Ascending aorta (tissue), 2 donors: Measurements from ENCODE around the gene RUSF1. TPM values are rescaled to one million over a fixed set of nuclear protein-coding genes. Genes with fewer than 3 reads are reported as not detected.

Experiments used
- DNase-seq, 2 donors: peaks; one replicate each; pipeline ENCODE4 v3.0.0-alpha.2; 2019; ENCODE audit warnings: low spot score in 2 of 2
- H3K27ac ChIP-seq, 2 donors: fragments of 200-600 bp; sonication (generic); one replicate each; pipeline ENCODE4 v1.5.1; 2016 to 2017; ENCODE audit warnings: mild to moderate bottlenecking in 1 of 2
- H3K27me3 ChIP-seq: fragments of 200-600 bp; sonication (generic); one replicate; pipeline ENCODE4 v1.5.1; 2017
- H3K36me3 ChIP-seq, 2 donors: fragments of 200-600 bp; sonication (generic); one replicate each; pipeline ENCODE4 v1.5.1; 2016
- H3K4me1 ChIP-seq, 2 donors: fragments of 200-600 bp; sonication (generic); one replicate each; pipeline ENCODE4 v1.5.1; 2016 to 2017; ENCODE audit warnings: mild to moderate bottlenecking in 1 of 2
- H3K4me3 ChIP-seq, 2 donors: fragments of 200-600 bp; sonication (generic); one replicate each; pipeline ENCODE4 v1.5.1; 2016 to 2017; ENCODE audit warnings: mild to moderate bottlenecking in 1 of 2
- H3K9me3 ChIP-seq, 2 donors: fragments of 200-600 bp; sonication (generic); one replicate each; pipeline ENCODE4 v1.5.1; 2016
- CTCF ChIP-seq, 3 experiments: fragments of 200-600 bp in 2 of 3; fragments of 450-650 bp in 1 of 3; sonication (generic) in 2 of 3; IDR thresholded peaks; one replicate each; pipeline ENCODE4 v1.5.1; 2016 to 2019; ENCODE audit warnings: antibody characterized with exemption in 3 of 3, mild to moderate bottlenecking in 1 of 3, moderate library complexity in 1 of 3
- intact Hi-C: fragments of 100-400 bp; cut with DNase I; formaldehyde crosslinking; loops from one replicate; pipeline ENCODE4 v1.15.1; 2023
- total RNA-seq: library from RNA; depleted of rRNA; stranded (reverse); fragments of >200 nt; gene quantifications from one replicate; pipeline ENCODE4 v1.1.0, GENCODE V29; 2016

The RUSF1 gene
- total RNA-seq, 1 donor from 2014 or later, result 80.9 TPM

DNA sequence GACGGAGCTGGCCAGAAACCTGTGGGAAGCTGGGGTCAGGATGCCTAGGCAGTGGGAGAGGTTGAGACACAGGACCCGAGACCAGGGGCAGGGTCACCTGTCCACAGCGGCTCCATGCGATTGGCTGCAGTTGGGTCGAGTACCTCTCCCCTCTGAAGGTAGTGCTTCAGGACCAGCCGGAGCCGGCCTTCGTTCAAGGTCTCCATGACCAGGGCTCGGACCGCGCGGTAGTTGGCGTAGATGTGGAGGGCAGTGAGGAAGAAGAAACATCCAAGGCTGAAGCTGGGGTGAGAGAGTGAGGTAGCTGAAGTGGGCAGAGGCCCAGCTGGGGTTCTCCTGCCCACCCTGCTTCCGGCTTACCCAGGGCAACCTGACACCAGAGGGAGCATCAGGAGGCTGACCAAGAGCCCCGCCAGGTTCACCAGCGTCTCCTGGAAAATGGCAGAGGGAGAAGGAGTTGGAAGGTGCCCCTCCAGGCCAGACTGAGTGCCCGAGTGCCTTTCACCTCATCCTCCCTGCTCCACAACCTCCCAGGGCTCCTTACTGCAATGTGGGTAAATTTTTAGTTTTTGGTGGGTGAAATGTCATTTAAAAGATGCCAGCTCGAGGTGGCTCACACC, 14.6 kb downstream of the RUSF1 start:
- TF ChIP-seq CTCF (IDR thresholded peaks at IDR 0.05), result no peak
- Histone ChIP-seq H3K9me3 (no peaks in the 10 kb centered on the region), H3K4me1 (peaks cover under 1 to 2% of the 10 kb centered on the region in 2 donors), H3K27me3 (no peaks in the 10 kb centered on the region), H3K27ac (no peak overlapping the region), H3K4me3 (no peak overlapping the region), H3K36me3 (peaks cover 51 to 76% of the 10 kb centered on the region in 2 donors)
- intact Hi-C loops, result no loop called here
- no peak for DNase-seq

DNA sequence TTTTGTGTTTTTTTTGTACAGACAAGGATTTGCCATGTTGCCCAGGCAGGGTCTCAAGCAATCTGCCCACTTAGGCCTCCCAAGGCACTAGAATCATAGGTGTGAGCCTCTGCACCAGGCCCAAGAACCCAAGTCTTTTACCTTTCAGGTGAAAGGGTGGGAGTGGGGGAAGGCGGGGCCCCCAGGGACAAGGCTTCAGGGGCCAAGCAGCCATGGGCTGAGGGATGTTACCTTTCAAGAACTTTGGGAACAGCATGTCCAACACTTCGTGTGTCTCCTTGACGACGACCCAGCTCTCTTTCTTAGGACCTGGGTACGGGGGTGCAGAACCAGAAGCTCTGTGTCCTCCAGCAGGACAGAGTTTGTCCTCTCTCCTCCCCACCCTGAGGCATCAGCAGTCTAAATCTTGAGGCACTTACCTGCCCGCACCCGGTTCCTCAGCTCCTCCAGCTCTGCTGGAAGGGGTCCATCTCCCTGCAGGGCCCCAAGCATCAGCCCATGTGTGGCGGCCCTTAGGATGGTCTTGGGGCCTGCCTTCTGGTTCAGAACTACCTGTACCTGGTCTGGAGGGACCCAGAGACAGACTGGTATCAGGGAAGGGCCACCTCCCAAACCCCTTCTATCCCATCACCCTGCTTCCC, 16.3 kb downstream of the RUSF1 start:
- TF ChIP-seq CTCF (IDR thresholded peaks at IDR 0.05), result no peak

DNA sequence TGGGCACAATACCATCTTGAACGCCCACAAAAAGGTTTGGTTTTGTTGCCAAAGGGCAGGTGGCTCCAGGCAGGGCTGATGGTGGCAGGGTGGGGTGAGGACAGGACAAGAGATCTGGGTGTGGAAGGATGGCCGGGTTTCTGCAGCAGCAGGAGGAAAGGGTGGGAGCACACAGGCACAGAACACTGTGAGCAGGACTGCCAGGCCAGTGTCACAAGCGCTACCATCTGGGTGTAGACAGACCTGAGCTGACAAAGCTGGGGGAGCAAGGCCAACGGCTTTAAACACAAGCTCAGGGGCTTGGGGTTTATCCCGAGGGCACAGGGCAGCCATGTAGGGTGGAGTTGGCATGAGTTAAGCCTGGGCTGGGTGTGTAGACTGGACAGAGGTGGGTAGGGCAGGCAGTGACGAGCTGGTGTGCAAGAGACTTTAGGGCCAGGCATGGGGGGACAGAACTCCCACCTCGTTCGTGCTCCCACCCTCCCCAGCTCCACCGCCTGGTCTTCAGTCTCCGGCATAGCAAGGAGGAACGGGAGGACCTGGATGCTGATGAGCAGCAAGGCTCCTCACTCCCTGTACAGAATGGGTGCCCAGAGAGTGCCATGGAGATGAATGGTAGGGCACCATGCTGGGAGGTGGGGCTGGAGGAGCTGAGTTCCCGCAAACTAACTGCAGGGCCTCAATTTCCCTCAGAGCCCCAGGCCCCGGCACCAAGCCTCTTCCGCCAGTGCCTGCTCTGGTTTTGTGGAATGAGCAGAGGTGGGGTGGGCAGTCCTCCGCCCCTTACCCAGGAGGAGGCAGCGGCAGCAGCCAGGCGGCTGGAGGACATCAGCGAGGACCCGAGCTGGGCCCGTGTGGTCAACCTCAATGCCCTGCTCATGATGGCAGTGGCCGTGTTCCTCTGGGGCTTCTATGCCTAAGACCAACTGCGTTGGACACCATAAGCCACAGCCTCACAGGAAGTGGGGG, 18.3 kb downstream of the RUSF1 start:
- H3K36me3 ChIP-seq, result peaks cover 23 to 46% of the 10 kb centered on the region in 2 donors
- DNase-seq, result no peak
- H3K27me3 ChIP-seq, result no peaks in the 10 kb centered on the region
- no peaks in the 10 kb centered on the region for H3K9me3 ChIP-seq
- no peak for TF ChIP-seq CTCF (IDR thresholded peaks at IDR 0.05)
- H3K4me3 ChIP-seq, result no peak overlapping the region
- peaks cover 10 to 15% of the 10 kb centered on the region in 2 donors for H3K4me1 ChIP-seq
- intact Hi-C loops, result no loop called here
- H3K27ac ChIP-seq, result no peak overlapping the region

More for the DNA sequence above, 16.3 kb downstream of the RUSF1 start:
- H3K4me1 ChIP-seq, result peaks cover 10 to 15% of the 10 kb centered on the region in 2 donors
- H3K27ac ChIP-seq, result no peak overlapping the region
- peaks cover 38 to 66% of the 10 kb centered on the region in 2 donors for H3K36me3 ChIP-seq
- DNase-seq, result no peak
- no peak overlapping the region for H3K4me3 ChIP-seq
- intact Hi-C loops, result no loop called here
- no peaks in the 10 kb centered on the region for H3K27me3 ChIP-seq
- no peaks in the 10 kb centered on the region for H3K9me3 ChIP-seq

DNA sequence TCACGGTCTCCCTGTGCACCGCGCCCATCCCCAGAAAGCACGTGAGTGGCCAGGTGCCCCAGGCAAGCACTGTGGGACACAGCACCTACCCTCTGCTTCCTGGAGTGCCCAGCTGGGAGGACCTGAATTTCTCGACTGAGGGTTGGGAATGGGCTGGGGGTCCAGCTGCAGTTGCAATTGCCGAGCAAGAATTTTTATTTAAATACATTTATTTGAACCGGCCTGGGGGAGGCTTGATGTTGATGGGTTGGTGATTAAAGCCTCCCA, 19.0 kb downstream of the RUSF1 start:
- intact Hi-C loops, result no loop called here
- Histone ChIP-seq H3K4me1 (peaks cover 10 to 15% of the 10 kb centered on the region in 2 donors), H3K36me3 (peaks cover 22 to 39% of the 10 kb centered on the region in 2 donors), H3K27ac (no peak overlapping the region), H3K9me3 (no peaks in the 10 kb centered on the region), H3K4me3 (no peak overlapping the region), H3K27me3 (no peaks in the 10 kb centered on the region)
- no peak for DNase-seq
- no peak for TF ChIP-seq CTCF (IDR thresholded peaks at IDR 0.05)

DNA sequence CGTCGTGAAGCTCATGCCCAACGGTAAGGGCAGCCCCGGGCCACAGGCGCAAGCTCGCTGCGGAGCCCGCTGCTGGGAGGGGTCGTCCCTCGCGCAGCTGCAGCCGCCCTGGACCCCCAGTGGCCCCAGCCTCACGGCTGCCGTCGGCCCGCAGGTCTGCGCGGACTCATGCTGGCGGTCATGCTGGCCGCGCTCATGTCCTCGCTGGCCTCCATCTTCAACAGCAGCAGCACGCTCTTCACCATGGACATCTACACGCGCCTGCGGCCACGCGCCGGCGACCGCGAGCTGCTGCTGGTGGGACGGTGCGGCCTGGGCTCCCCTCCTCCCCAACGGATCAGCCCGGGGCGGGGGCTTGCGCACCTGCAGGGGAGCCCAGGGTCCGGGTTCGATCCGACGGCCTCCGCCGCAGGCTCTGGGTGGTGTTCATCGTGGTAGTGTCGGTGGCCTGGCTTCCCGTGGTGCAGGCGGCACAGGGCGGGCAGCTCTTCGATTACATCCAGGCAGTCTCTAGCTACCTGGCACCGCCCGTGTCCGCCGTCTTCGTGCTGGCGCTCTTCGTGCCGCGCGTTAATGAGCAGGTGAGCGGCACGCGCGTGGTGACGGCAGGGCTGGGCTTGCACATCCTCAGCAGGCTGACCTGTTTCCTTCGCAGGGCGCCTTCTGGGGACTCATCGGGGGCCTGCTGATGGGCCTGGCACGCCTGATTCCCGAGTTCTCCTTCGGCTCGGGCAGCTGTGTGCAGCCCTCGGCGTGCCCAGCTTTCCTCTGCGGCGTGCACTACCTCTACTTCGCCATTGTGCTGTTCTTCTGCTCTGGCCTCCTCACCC, 19.5 kb downstream of the RUSF1 start:
- Histone ChIP-seq H3K9me3 (no peaks in the 10 kb centered on the region), H3K36me3 (peaks cover 16 to 34% of the 10 kb centered on the region in 2 donors), H3K27me3 (no peaks in the 10 kb centered on the region), H3K4me3 (peak overlapping the region; percentile 66 to 68), H3K4me1 (peaks cover 10 to 15% of the 10 kb centered on the region in 2 donors), H3K27ac (no peak overlapping the region)
- DNase-seq, result no peak
- no peak for TF ChIP-seq CTCF (IDR thresholded peaks at IDR 0.05)
- intact Hi-C loops, result no loop called here
